HG02973 (cell line): ENCODE measurements around the gene FHL1.
"Not testable (repeated sequence)": the region's sequence is repeated elsewhere in the genome, so short reads cannot be mapped to it uniquely, and the experiment has no call there.

ENCODE experiments used
- ATAC-seq: cut with Tn5 transposase; IDR thresholded peaks from one replicate; pipeline ENCODE4 v1.9.1; 2021; ENCODE audit warnings: moderate library complexity; ENCODE audit not compliant: unreplicated experiment

Gene FHL1

GRCh38 chrX:136147315-136147901, at the start of gene FHL1:
TSS of gene FHL1 (plus strand) at chrX:136147533.
- ATAC-seq: no peak

GRCh38 chrX:136097871-136098805, 49.2 kb upstream of the FHL1 start:
- ATAC-seq: no peak

DNA sequence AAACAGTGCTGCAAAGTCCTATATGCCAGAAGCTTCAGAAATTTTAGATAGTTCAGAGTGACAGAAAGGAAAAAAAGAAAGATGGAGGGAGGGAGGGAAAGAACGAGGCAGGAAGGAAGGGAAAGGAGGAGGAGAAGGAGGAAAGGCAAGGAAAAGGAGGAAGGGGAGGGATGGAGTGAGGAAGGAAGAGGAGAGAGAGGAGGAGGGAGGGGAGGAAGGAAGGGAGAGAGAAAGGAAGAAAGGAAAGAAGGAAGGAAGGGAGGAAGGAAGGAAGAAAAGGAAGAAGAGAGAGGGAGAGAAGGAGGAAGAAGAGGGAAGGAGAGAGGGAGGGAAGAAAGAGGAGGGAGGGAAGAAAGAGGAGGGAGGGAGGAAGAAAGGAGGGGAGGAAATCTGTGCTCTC, 42.4 kb upstream of the FHL1 start:
- no peak for ATAC-seq

- ATAC-seq: no peak
Measured at GRCh38 chrX:136106920-136107528, 40.3 kb upstream of the FHL1 start.

DNA sequence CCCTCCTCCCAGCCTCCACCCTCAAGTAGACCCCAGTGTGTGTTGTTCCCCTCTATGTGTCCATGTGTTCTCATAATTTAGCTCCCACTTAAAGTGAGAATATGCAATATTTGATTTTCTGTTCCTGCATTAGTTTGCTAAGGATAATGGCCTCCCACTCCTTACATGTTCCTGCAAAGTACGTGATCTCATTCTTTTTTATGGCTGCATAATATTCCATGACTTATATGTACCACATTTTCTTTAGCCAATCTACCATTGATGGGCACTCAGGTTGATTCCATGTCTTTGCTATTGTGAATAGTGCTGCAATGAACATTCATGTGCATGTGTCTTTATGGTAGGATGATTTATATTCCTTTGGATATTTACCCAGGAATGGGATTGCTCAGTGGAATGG, 38.4 kb upstream of the FHL1 start:
- ATAC-seq: not testable (repeated sequence)

DNA sequence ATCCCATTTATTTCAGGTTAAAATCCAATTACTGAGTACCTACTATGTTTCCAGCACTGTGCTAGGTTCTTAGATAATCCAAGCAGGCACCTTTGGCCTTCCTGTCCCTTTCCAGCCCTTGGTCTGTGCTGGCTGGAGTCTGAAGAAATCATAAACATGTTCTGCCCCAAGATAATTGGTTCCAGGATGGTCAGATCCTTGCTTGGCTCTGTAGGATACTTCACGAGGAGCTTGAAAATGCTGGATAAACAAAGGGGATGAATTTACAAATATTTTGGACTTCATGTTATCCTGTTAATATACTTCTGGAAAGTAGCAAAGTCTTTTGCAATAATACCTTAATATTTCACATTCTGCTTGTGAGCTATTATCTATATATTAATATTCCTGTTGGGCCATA, 35.0 kb upstream of the FHL1 start:
- ATAC-seq: no peak

- no peak for ATAC-seq
Measured at GRCh38 chrX:136112778-136113177, 34.6 kb upstream of the FHL1 start.

- no peak for ATAC-seq
Measured at GRCh38 chrX:136115126-136115903, 32.0 kb upstream of the FHL1 start.

- ATAC-seq: no peak
Measured at GRCh38 chrX:136115904-136116297, 31.4 kb upstream of the FHL1 start.

- no peak for ATAC-seq
Measured at GRCh38 chrX:136121788-136122187, 25.5 kb upstream of the FHL1 start.

DNA sequence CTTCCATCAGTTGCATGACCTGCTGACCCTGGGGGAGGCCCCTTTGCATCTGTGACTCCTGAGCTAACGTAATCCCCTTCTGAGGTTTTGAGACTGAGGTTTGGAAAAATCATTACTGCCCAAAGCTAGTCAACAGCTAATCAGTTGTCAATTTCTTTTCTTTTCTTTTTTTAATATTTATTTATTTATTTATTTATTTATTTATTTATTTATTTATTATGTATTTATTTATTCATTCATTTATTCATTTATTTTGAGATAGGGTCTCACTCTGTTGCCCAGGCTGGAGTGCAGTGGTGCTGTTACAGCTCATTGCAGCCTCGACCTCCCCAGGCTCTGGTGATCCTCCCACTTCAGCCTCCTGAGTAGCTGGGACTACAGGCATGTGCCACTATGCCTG, 25.1 kb upstream of the FHL1 start:
- ATAC-seq: no peak

- no peak for ATAC-seq
Measured at GRCh38 chrX:136125106-136125505, 22.2 kb upstream of the FHL1 start.

- no peak for ATAC-seq
Measured at GRCh38 chrX:136126371-136126770, 21.0 kb upstream of the FHL1 start.

DNA sequence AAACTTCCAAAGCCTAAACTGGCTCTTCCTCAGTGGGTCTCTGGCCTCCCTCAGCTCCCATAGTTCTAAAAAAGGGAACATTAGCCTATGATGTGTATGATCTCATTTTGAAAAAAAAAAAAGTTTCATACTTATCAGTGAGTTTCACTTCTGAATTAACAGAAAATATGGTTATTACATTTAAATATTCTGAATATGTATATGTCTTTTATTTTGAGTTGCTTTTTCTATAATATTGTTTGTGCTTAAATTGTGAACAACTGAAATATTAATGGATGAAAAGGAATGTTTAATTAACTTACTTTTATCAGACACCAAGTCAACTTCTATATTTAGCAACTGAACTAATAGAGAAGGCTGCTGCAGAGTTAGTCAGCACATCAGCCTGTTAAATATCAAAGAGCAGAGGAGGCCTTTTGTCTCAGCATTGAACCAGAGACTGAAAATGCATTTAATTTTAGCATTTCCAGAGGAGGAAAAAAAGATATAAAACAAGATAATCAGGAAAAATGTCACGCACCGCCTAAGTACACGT, 20.4 kb upstream of the FHL1 start:
- ATAC-seq: no peak

GRCh38 chrX:136128743-136129142, 18.6 kb upstream of the FHL1 start:
- no peak for ATAC-seq

DNA sequence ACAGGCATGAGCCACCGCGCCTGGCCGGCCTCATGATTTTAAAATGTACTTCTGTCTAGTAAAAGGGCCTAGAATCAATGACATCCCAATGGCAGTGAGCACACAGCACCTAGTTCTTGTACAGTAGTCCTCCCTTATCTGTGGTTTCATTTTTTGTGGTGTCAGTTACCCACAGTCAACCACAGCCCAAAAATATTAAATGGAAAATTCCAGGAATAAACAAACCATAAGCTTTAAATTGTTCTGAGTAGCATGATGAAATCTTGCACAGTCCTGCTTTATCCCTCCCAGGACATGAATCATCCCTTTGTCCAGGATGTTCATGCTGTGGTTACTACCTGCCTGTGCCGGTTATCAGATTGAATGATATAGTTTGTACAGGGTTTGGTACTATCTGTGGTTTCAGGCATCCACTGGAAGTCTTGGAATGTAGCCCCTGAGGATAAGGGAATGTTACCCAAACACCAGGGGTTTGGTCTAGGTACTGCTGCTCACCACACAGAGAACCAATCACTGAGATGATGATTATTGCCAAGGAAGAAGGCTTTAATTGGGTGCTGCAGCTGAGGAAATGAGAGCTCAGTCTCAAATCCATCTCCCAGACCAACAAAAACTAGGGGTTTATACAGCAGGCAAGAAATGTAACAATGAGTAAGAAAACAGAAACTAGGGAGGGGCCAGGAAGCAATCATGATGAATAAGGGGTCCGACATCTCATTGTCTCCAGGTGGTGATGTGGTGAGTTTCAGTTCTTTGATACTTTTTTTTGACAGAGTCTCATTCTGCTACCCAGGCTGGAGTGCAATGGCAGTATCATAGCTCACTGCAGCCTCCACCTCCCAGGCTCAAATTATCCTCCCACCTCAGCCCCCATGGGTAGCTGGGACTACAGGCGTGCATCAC, 16.2 kb upstream of the FHL1 start:
- no peak for ATAC-seq

DNA sequence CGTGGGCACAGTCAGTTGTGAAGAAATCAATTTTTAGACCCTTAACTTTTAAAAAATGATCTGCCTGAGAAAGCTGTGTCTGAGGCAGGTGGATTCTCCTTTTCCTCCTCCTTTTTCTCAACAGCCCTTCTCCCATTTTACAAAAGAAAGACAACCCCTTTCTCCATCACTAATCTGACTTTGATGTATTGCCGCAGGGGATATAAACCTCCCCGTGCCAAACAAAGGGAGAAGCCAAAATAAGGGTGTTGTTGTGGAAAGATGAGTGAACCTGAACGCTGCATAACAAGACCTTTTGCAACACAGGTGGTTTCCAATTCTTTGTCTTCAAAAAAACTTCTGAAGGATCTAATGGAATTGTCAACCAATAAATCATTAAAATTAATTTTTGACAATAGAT, 8.4 kb upstream of the FHL1 start:
- no peak for ATAC-seq

DNA sequence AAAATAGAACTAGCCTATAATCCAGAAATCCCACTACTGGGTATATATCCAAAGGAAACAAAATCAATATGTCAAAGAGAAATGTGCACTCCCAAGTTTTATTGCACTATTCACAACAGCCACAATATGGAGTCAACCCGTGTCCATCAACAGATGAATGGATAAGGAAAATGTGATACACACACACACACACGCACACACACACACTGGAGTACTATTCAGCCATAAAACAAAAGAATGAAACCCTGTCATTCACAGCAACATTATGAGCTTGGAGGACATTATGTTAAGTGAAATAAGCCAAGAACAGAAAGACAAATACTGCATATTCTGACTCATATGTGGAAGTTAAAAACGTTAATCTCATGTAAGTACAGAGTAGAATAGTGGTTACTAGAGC, 5.8 kb upstream of the FHL1 start:
- no peak for ATAC-seq

DNA sequence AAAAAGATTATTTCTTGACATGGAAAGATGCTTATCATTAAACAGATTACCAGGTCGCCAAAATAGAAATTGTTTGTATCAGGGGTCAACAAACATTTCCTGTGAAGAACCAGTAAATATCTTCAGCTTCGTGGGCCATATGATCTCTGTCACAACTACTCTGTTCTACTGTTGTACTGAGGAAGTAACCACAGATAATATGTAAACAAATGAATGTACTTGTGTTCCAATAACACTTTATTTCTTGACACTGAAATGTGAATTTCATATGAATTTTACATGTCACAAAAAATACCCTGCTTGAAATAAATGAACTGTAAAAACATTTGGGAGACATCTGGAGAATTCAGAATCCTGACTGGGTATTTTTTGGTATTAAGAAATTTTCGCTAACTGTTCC, 4.7 kb upstream of the FHL1 start:
- no peak for ATAC-seq

GRCh38 chrX:136143711-136144110, 3.6 kb upstream of the FHL1 start:
- ATAC-seq: no peak
